GM12878 (cell line): ENCODE measurements around the gene CEACAM3. TPM values are rescaled to one million over a fixed set of nuclear protein-coding genes. Genes with fewer than 3 reads are reported as not detected.

Experiments used
- ATAC-seq: fragments of 200-7000 bp; cut with Tn5 transposase; 3 replicates; pipeline ENCODE4 v1.9.1; 2020; ENCODE audit warnings: mild to moderate bottlenecking, moderate library complexity
- BruUV-seq: library from RNA; stranded (reverse); fragments of 400-500 nt; replicated peaks from 2 replicates; lab custom pipeline; 2021; lab: Mats Ljungman, UMichigan
- CTCF ChIA-PET: fragments of 300-600 bp; sonication (Branson Sonifier 250); formaldehyde crosslinking; extraction: SDS; loops from one replicate; lab custom pipeline; 2021; ENCODE audit warnings: inconsistent platforms; lab: Yijun Ruan, JAX
- POLR2A ChIA-PET: fragments of 350-600 bp; formaldehyde crosslinking; extraction: SDS; loops from one replicate; lab custom pipeline; 2021; ENCODE audit warnings: inconsistent platforms; lab: Charles Lee
- RAD21 ChIA-PET: fragments of 300-600 bp; sonication (Branson Sonifier 250); formaldehyde crosslinking; loops from one replicate; lab custom pipeline; 2023; ENCODE audit warnings: antibody characterized with exemption; ENCODE audit not compliant: unreplicated experiment; lab: Charles Lee
- SMC1A ChIA-PET: fragments of 300-600 bp; sonication (Branson Sonifier 250); formaldehyde crosslinking; loops from one replicate; lab custom pipeline; 2023; ENCODE audit not compliant: unreplicated experiment, uncharacterized antibody; lab: Charles Lee
- DNase-seq: peaks from one replicate; pipeline ENCODE4 v3.0.0-alpha.2; 2011; ENCODE audit warnings: low read depth, low spot score
- FAIRE-seq: peaks from 3 replicates; lab custom pipeline; 2011; peaks lifted over from hg19 to GRCh38; lab: Jason Lieb, UNC
- H2AFZ ChIP-seq: 2 replicates; pipeline ENCODE4 v1.6.0; 2011; ENCODE audit warnings: low read depth, low read length, control low read depth; ENCODE audit not compliant: control insufficient read depth
- H3K27ac ChIP-seq: 2 replicates; pipeline ENCODE4 v1.5.1; 2011; ENCODE audit warnings: control low read depth; ENCODE audit not compliant: control insufficient read depth, insufficient read depth
- H3K27me3 ChIP-seq, 2 experiments: replicated peaks in 1 of 2; 2 replicates each; pipeline versions ENCODE4 v1.6.0 to v1.6.1; 2011; ENCODE audit warnings: low read length in 1 of 2; ENCODE audit not compliant: control insufficient read depth in 2 of 2, insufficient read depth in 2 of 2
- H3K36me3 ChIP-seq, 2 experiments: 2 replicates each; pipeline ENCODE4 v1.5.1; 2011; ENCODE audit warnings: low read length in 1 of 2; ENCODE audit not compliant: control insufficient read depth in 2 of 2, insufficient read depth in 2 of 2
- H3K4me1 ChIP-seq: 2 replicates; pipeline ENCODE4 v1.6.1; 2011; ENCODE audit warnings: mild to moderate bottlenecking, low read length, moderate library complexity, mixed read lengths; ENCODE audit not compliant: control insufficient read depth, insufficient read depth
- H3K4me2 ChIP-seq: 2 replicates; pipeline ENCODE4 v1.6.0; 2011; ENCODE audit warnings: control low read depth; ENCODE audit not compliant: control insufficient read depth, insufficient read depth
- H3K4me3 ChIP-seq: fragments of 200-600 bp; sonication (generic); 2 replicates; pipeline ENCODE4 v1.5.1; 2016
- H3K79me2 ChIP-seq: 2 replicates; pipeline ENCODE4 v1.6.0; 2011; ENCODE audit warnings: low read length; ENCODE audit not compliant: control insufficient read depth, insufficient read depth
- H3K9ac ChIP-seq: 2 replicates; pipeline ENCODE4 v1.8.0; 2011; ENCODE audit warnings: low read length, control low read depth, mixed read lengths; ENCODE audit not compliant: control insufficient read depth, insufficient read depth
- H3K9me3 ChIP-seq: replicated peaks from 3 replicates; pipeline ENCODE4 v1.5.1; 2011; ENCODE audit warnings: mild to moderate bottlenecking, low read length; ENCODE audit not compliant: control insufficient read depth, insufficient read depth
- H4K20me1 ChIP-seq: 2 replicates; pipeline ENCODE4 v1.6.0; 2011; ENCODE audit not compliant: control insufficient read depth, insufficient read depth
- CTCF ChIP-seq, 3 experiments: IDR thresholded peaks in 2 of 3; conservative IDR thresholded peaks in 1 of 3; 2 replicates each; pipeline ENCODE4 v1.5.1; 2011; ENCODE audit warnings: low read depth in 3 of 3, low read length in 3 of 3, mild to moderate bottlenecking in 3 of 3, control low read depth in 2 of 3, moderate library complexity in 2 of 3, inconsistent platforms in 1 of 3, mixed read lengths in 1 of 3; ENCODE audit not compliant: control insufficient read depth in 2 of 3, insufficient read depth in 1 of 3; ENCODE audit errors: extremely low read depth in 1 of 3
- RAD21 ChIP-seq: IDR thresholded peaks from 2 replicates; pipeline ENCODE4 v1.6.1; 2011; ENCODE audit warnings: mild to moderate bottlenecking, low read depth, low read length, moderate library complexity; ENCODE audit not compliant: insufficient read depth
- SMC3 ChIP-seq: IDR thresholded peaks from 2 replicates; pipeline ENCODE4 v1.6.1; 2011; ENCODE audit warnings: low read length, improper control_type of control experiment, borderline replicate concordance
- YBX1 ChIP-seq: fragments of 450-650 bp; IDR thresholded peaks from 2 replicates; pipeline ENCODE4 v1.6.1; 2016; ENCODE audit warnings: antibody characterized with exemption
- WGBS: methylation state at CpG from one replicate; pipeline ENCODE4 v1.1.6; 2016; ENCODE audit warnings: low lambda C conversion rate; ENCODE audit not compliant: insufficient replicate concordance, insufficient coverage; ENCODE audit errors: missing lambda C conversion rate; 5-methylcytosine and 5-hydroxymethylcytosine counted together
- in situ Hi-C: fragments of 300-500 bp; cut with MboI; formaldehyde crosslinking; loops from 9 replicates; pipeline ENCODE4 v1.14.3; 2018; ENCODE audit warnings: mixed read lengths
- intact Hi-C: fragments of 100-400 bp; cut with micrococcal nuclease; formaldehyde crosslinking; loops from one replicate; pipeline ENCODE4 v1.14.2; 2022; ENCODE audit not compliant: unreplicated experiment
- polyA plus RNA-seq, 11 experiments: library from polyadenylated mRNA; depleted of rRNA in 4 of 11; unstranded in 6 of 11; stranded (reverse) in 5 of 11; fragments of >200 nt; fragmentation: Nextera tagmentation in 4 of 11; fragmentation: Illumina TruSeq in 1 of 11; extraction: Ambion mirVana in 4 of 11; extraction: Trizol in 1 of 11; gene quantifications; 1 replicate in 1 of 11; 2 replicates in 10 of 11; pipeline versions ENCODE4 v1.2.1 to v1.2.3, GENCODE V29; 2011 to 2016; ENCODE audit warnings: inconsistent platforms in 2 of 11, missing spikeins in 2 of 11, low read depth in 1 of 11
- total RNA-seq, 4 experiments: library from RNA; depleted of rRNA in 3 of 4; stranded (reverse); fragments of >200 nt in 3 of 4; fragmentation: Illumina TruSeq in 1 of 4; extraction: Trizol in 1 of 4; gene quantifications; 2 replicates each; pipeline versions ENCODE4 v1.2.1 to v1.2.3, GENCODE V29; 2013 to 2021

The CEACAM3 gene
- total and polyA plus RNA-seq, 10 of the 15 experiments (the other 5 are each of a cell fraction or from before 2014, with no cell fraction given) = not detected

DNA sequence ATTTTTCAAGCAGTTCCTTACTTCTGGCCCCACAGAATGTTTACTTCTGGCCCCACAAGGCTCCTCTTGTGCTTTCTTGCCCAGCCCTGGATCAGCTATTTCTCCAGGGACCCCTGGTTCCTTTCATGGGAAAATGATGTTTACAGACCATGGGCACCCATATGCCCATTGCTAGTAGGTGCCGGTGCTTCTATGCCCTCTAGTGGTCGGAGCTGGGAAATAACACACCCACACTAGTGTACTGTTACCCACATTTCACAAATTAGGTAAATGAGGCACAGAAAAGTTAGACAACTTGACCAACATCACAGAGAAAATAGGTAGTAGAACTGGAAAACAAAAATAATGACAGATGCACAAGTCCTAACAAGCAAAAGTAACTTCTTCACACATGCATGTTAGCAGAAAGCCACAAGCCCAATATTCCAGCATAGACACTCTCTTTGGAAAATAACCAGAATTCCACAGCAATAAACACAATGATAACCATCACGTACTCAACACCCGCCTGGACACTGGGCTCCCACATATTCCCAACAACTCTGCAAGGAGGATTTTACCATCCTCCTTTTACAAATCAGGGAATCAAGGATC lies 42.4 kb upstream of the CEACAM3 start:
- no TSS peak for BruUV-seq
- POLR2A ChIA-PET = no interaction called here

More for the DNA sequence above, 42.4 kb upstream of the CEACAM3 start:
- H3K4me2 ChIP-seq = no peak overlapping the region
- no peaks in the 10 kb centered on the region for H3K36me3 ChIP-seq
- H3K27ac ChIP-seq = no peak overlapping the region
- CTCF ChIA-PET = interaction anchor here (0.7 to 7.7 kb wide), 39 partner anchors 8 to 484 kb away, joined by 3 to 76 read pairs (median 5); partner anchors contain the start of gene CEACAM3
- in situ Hi-C loops (no loop called here), intact Hi-C loops (loop anchor here (1.0 kb wide), 2 partner anchors 31 to 67 kb away; no protein-coding TSS in a partner anchor)
- 0% methylated on average over 4 of the region's 4 CpGs for WGBS
- H3K27me3 ChIP-seq = peaks cover 0 to 2% of the 10 kb centered on the region in 2 experiments; a peak in 2 of 4 replicates
- RAD21 ChIA-PET = interaction anchor here (1.0 kb wide), 2 partner anchors 12 to 133 kb away, joined by 3 read pairs; no protein-coding TSS in a partner anchor
- H3K79me2 ChIP-seq = no peaks in the 10 kb centered on the region
- DNase-seq = no peak
- H3K4me3 ChIP-seq = no peak overlapping the region
- peak; percentile 98 for FAIRE-seq
- no peak overlapping the region for H3K9ac ChIP-seq
- H4K20me1 ChIP-seq = no peaks in the 10 kb centered on the region
- TF ChIP-seq SMC3 (peak; percentile 25; the same call in 1 of the 2 replicates), YBX1 (no peak), CTCF (IDR thresholded peaks at IDR 0.05 in 2 of 3, conservative IDR thresholded peaks at IDR 0.05 in 1 of 3; ENCODE audit: control insufficient read depth in 2 of 3, extremely low read depth in 1 of 3, insufficient read depth in 1 of 3, low read depth in 3 of 3, low read length in 3 of 3) (peak; percentile 52 to 79 (median 65)), RAD21 (0 out of 2 replicates have a peak, but pooled peaks have one; percentile 23)
- H2AFZ ChIP-seq = no peak overlapping the region
- SMC1A ChIA-PET = interaction anchor here (0.7 to 3.1 kb wide), 4 partner anchors 27 to 67 kb away, joined by 4 to 13 read pairs (median 8); no protein-coding TSS in a partner anchor
- no peaks in the 10 kb centered on the region for H3K4me1 ChIP-seq
- peak; percentile 99 for ATAC-seq
- no peaks in the 10 kb centered on the region for H3K9me3 ChIP-seq
